ENCODE results near the gene TPI1. TPM values are rescaled to one million over a fixed set of nuclear protein-coding genes. Genes with fewer than 3 reads are reported as not detected.
A peak's percentile ranks its signal among the peaks of the same experiment; 100 is the strongest.

The TPI1 gene
- total RNA-seq, 1 experiment from 2014 or later = 2,129 TPM

- no peak for DNase-seq (ENCODE audit: low read depth)
Observed at GRCh38 chr12:6828781-6829535, 38.4 kb upstream of the TPI1 start.

- DNase-seq (ENCODE audit: low read depth) = no peak
Observed at GRCh38 chr12:6829536-6830220, 37.7 kb upstream of the TPI1 start.

GRCh38 chr12:6830286-6830890 is 36.9 kb upstream of the TPI1 start:
- DNase-seq (ENCODE audit: low read depth) = no peak

- DNase-seq (ENCODE audit: low read depth) = no peak
Observed at GRCh38 chr12:6830999-6831398, 36.3 kb upstream of the TPI1 start.

GRCh38 chr12:6831450-6831995 is 35.8 kb upstream of the TPI1 start:
- DNase-seq (ENCODE audit: low read depth) = no peak

- no peak for DNase-seq (ENCODE audit: low read depth)
Observed at GRCh38 chr12:6832125-6832524, 35.2 kb upstream of the TPI1 start.

GRCh38 chr12:6833189-6833890 is 34.0 kb upstream of the TPI1 start:
- no peak for DNase-seq (ENCODE audit: low read depth)

- DNase-seq (ENCODE audit: low read depth) = no peak
Observed at GRCh38 chr12:6834254-6834653, 33.1 kb upstream of the TPI1 start.

- DNase-seq (ENCODE audit: low read depth) = no peak
Observed at GRCh38 chr12:6834873-6835272, 32.5 kb upstream of the TPI1 start.

GRCh38 chr12:6836851-6837250 is 30.5 kb upstream of the TPI1 start:
- no peak for DNase-seq (ENCODE audit: low read depth)

- DNase-seq (ENCODE audit: low read depth) = no peak
Observed at GRCh38 chr12:6837370-6838060, 29.8 kb upstream of the TPI1 start.

GRCh38 chr12:6838854-6839253 is 28.5 kb upstream of the TPI1 start:
- DNase-seq (ENCODE audit: low read depth) = no peak

- DNase-seq (ENCODE audit: low read depth) = no peak
Observed at GRCh38 chr12:6839482-6840201, 27.7 kb upstream of the TPI1 start.

GRCh38 chr12:6840330-6840729 is 27.0 kb upstream of the TPI1 start:
- DNase-seq (ENCODE audit: low read depth) = no peak

- DNase-seq (ENCODE audit: low read depth) = no peak
Observed at GRCh38 chr12:6840761-6841515, 26.4 kb upstream of the TPI1 start, which contains the start of gene GNB3. GNB3 (plus strand) TSS chr12:6840925; CDS start chr12:6841288, 363 bp downstream.

- no peak for DNase-seq (ENCODE audit: low read depth)
Observed at GRCh38 chr12:6842075-6842474, 25.3 kb upstream of the TPI1 start.

GRCh38 chr12:6843118-6843902 is 24.0 kb upstream of the TPI1 start:
- peak; percentile 6 for DNase-seq (ENCODE audit: low read depth)

GRCh38 chr12:6845395-6845794 is 21.9 kb upstream of the TPI1 start:
- no peak for DNase-seq (ENCODE audit: low read depth)

- DNase-seq (ENCODE audit: low read depth) = no peak
Observed at GRCh38 chr12:6846316-6846869, 20.9 kb upstream of the TPI1 start.

Data from M059J (cell line).